Daoy (cell line): ENCODE measurements around the gene STK4. TPM values are rescaled to one million over a fixed set of nuclear protein-coding genes. Genes with fewer than 3 reads are reported as not detected.
"Not testable (repeated sequence)": the region's sequence is repeated elsewhere in the genome, so short reads cannot be mapped to it uniquely, and the experiment has no call there.

Experiments
- DNase-seq: peaks from one replicate; pipeline ENCODE4 v3.0.0-alpha.2; 2015; ENCODE audit warnings: low read depth
- total RNA-seq: library from RNA; depleted of rRNA; stranded (reverse); fragments of >200 nt; shearing (Covaris generic); gene quantifications from 2 replicates; pipeline ENCODE4 v1.2.3, GENCODE V29; 2014

Gene STK4
- total RNA-seq, 1 experiment from 2014 or later: 25.0 TPM

- no peak for DNase-seq
Measured at GRCh38 chr20:45053430-45054351, 87.4 kb downstream of the STK4 start.

GRCh38 chr20:45055056-45055455, 88.7 kb downstream of the STK4 start:
- DNase-seq: no peak

- no peak for DNase-seq
Measured at GRCh38 chr20:45056473-45057173, 90.3 kb downstream of the STK4 start.

GRCh38 chr20:45058168-45058850, 92.0 kb downstream of the STK4 start:
- DNase-seq: no peak

- DNase-seq: no peak
Measured at GRCh38 chr20:45059022-45059728, 92.9 kb downstream of the STK4 start.

GRCh38 chr20:45060294-45060693, 94.0 kb downstream of the STK4 start:
- DNase-seq: no peak

GRCh38 chr20:45061244-45061643, 94.9 kb downstream of the STK4 start:
- peak; percentile 74 for DNase-seq

- not testable (repeated sequence) for DNase-seq
Measured at GRCh38 chr20:45063107-45063506, 96.8 kb downstream of the STK4 start.

- DNase-seq: no peak
Measured at GRCh38 chr20:45064812-45065211, 98.5 kb downstream of the STK4 start.

GRCh38 chr20:45066372-45066771, 100.1 kb downstream of the STK4 start:
- no peak for DNase-seq

GRCh38 chr20:45067087-45067486, 100.8 kb downstream of the STK4 start:
- no peak for DNase-seq

- no peak for DNase-seq
Measured at GRCh38 chr20:45067558-45067957, 101.2 kb downstream of the STK4 start.

- DNase-seq: no peak
Measured at GRCh38 chr20:45069261-45069660, 102.9 kb downstream of the STK4 start.

GRCh38 chr20:45070932-45071632, 104.8 kb downstream of the STK4 start:
- DNase-seq: no peak

- no peak for DNase-seq
Measured at GRCh38 chr20:45072066-45072465, 105.8 kb downstream of the STK4 start.

GRCh38 chr20:45073221-45073620, 106.9 kb downstream of the STK4 start:
- no peak for DNase-seq

GRCh38 chr20:45077559-45077958, 111.2 kb downstream of the STK4 start:
- no peak for DNase-seq

GRCh38 chr20:45080867-45081624, 114.7 kb downstream of the STK4 start:
- no peak for DNase-seq

- DNase-seq: no peak
Measured at GRCh38 chr20:45082468-45082867, 116.2 kb downstream of the STK4 start.

GRCh38 chr20:45083127-45083526, 116.8 kb downstream of the STK4 start:
- DNase-seq: no peak
